GM12891 (cell line): Measurements from ENCODE around the gene HAS3.

Experiments
- PAX5 ChIP-seq: IDR thresholded peaks from 2 replicates; pipeline ENCODE4 v1.6.1; 2011; ENCODE audit warnings: low read length, moderate library complexity, mild to moderate bottlenecking; ENCODE audit not compliant: insufficient read depth, severe bottlenecking
- POLR2A ChIP-seq: IDR thresholded peaks from 2 replicates; pipeline ENCODE4 v1.6.1; 2011; ENCODE audit warnings: low read depth, low read length, control low read depth
- POLR2AphosphoS5 ChIP-seq: IDR thresholded peaks from 2 replicates; pipeline ENCODE4 v1.6.1; 2011; ENCODE audit warnings: low read depth, low read length, control low read depth
- POU2F2 ChIP-seq: IDR thresholded peaks from 2 replicates; pipeline ENCODE4 v1.6.1; 2011; ENCODE audit warnings: low read depth, mild to moderate bottlenecking, control low read depth, low read length, moderate library complexity
- SPI1 ChIP-seq: IDR thresholded peaks from 2 replicates; pipeline ENCODE4 v1.6.1; 2011; ENCODE audit warnings: low read depth, low read length, control low read depth
- TAF1 ChIP-seq: IDR thresholded peaks from 2 replicates; pipeline ENCODE4 v1.6.1; 2011; ENCODE audit warnings: low read depth, low read length, control low read depth

DNA sequence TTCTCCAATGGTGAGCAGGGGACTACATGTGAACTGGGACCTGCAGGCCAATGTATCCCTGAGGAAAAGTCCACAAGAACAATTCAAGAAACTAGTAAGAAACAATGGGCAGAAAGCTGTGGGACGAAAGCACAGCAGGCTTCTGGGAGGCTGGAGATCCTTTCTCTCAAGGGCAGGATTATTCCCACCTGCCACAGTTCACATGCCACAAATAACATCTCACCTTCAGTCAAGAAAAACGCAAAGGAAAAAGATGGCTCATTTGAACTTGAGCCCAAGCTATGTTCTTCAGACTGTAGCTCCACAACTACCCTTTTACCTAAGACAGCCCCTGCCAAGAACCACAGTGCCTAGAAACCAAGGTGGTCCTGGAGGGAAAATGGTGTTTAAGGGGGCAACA, 13.0 kb downstream of the HAS3 start:
- TF ChIP-seq POLR2AphosphoS5 (no peak), POLR2A (no peak), SPI1 (no peak), POU2F2 (no peak), TAF1 (no peak), PAX5 (no peak)
